T follicular helper cell (primary cell): ENCODE measurements around the gene ARFRP1.
"Not testable (repeated sequence)": the region's sequence is repeated elsewhere in the genome, so short reads cannot be mapped to it uniquely, and the experiment has no call there.

Experiments
- DNase-seq: peaks from one replicate; pipeline ENCODE4 v3.0.0-alpha.2; 2020; ENCODE audit warnings: low read depth

Gene ARFRP1

GRCh38 chr20:63732118-63733095 is 24.6 kb upstream of the ARFRP1 start:
- no peak for DNase-seq

GRCh38 chr20:63731410-63731809 is 23.6 kb upstream of the ARFRP1 start:
- DNase-seq: no peak

- not testable (repeated sequence) for DNase-seq
These were observed 22.5 kb upstream of the ARFRP1 start for GRCh38 chr20:63730189-63730733.

GRCh38 chr20:63722967-63723622 is 15.3 kb upstream of the ARFRP1 start:
- not testable (repeated sequence) for DNase-seq

GRCh38 chr20:63718996-63719395 is 11.2 kb upstream of the ARFRP1 start:
- no peak for DNase-seq

- no peak for DNase-seq
These were observed 7.1 kb upstream of the ARFRP1 start for GRCh38 chr20:63714858-63715257.

- no peak for DNase-seq
These were observed 4.4 kb upstream of the ARFRP1 start for GRCh38 chr20:63712191-63712590.

GRCh38 chr20:63711085-63711645 is 3.4 kb upstream of the ARFRP1 start:
- no peak for DNase-seq

GRCh38 chr20:63709149-63709527 is 1.4 kb upstream of the ARFRP1 start:
- DNase-seq: no peak

- DNase-seq: no peak
These were observed 749 bp upstream of the ARFRP1 start for GRCh38 chr20:63708301-63709148.

- DNase-seq: peak; percentile 58
These were observed 771 bp downstream of the ARFRP1 start for GRCh38 chr20:63706852-63707557.

- no peak for DNase-seq
These were observed 1.6 kb downstream of the ARFRP1 start for GRCh38 chr20:63706027-63706695.

GRCh38 chr20:63705232-63706026 is 2.3 kb downstream of the ARFRP1 start:
- no peak for DNase-seq

- no peak for DNase-seq
These were observed 3.0 kb downstream of the ARFRP1 start for GRCh38 chr20:63704749-63705117.

- DNase-seq: no peak
These were observed 3.6 kb downstream of the ARFRP1 start for GRCh38 chr20:63703976-63704748.

GRCh38 chr20:63703471-63703975 is 4.3 kb downstream of the ARFRP1 start:
- DNase-seq: no peak

- DNase-seq: no peak
These were observed 4.9 kb downstream of the ARFRP1 start for GRCh38 chr20:63702751-63703470.
